Activated CD4-positive, alpha-beta T cell treated with anti-CD3 and anti-CD28 coated beads for 4 hours (primary cell): ENCODE measurements around the gene BTK.
"Not testable (repeated sequence)": the region's sequence is repeated elsewhere in the genome, so short reads cannot be mapped to it uniquely, and the experiment has no call there.

Source experiments
- DNase-seq, 2 donors: peaks; one replicate each; pipeline ENCODE4 v3.0.0-alpha.2; 2020

Gene BTK

GRCh38 chrX:101334310-101334709 lies 51.7 kb downstream of the BTK start:
- not testable (repeated sequence) for DNase-seq

GRCh38 chrX:101326600-101326999 lies 59.4 kb downstream of the BTK start:
- not testable (repeated sequence) for DNase-seq

GRCh38 chrX:101303790-101304189 lies 82.2 kb downstream of the BTK start:
- no peak for DNase-seq
